HepG2 (cell line): ENCODE measurements around the gene PTPRF. TPM values are rescaled to one million over a fixed set of nuclear protein-coding genes. Genes with fewer than 3 reads are reported as not detected.

ENCODE experiments used
- ATAC-seq: fragments of 200-7000 bp; cut with Tn5 transposase; 3 replicates; pipeline ENCODE4 v1.9.1; 2020; ENCODE audit warnings: mild to moderate bottlenecking, moderate library complexity
- BruUV-seq: library from RNA; stranded (reverse); fragments of 400-500 nt; replicated peaks from 2 replicates; lab custom pipeline; 2021; lab: Mats Ljungman, UMichigan
- CTCF ChIA-PET: fragments of 300-600 bp; formaldehyde crosslinking; extraction: SDS; loops from one replicate; lab custom pipeline; 2021; ENCODE audit warnings: low total read pairs, inconsistent platforms, low intra/inter-chr PET ratio; lab: Yijun Ruan, JAX
- POLR2A ChIA-PET: fragments of 350-600 bp; sonication (Branson Sonifier 250); formaldehyde crosslinking; loops from one replicate; lab custom pipeline; 2020; ENCODE audit warnings: antibody characterized with exemption, inconsistent platforms; lab: Yijun Ruan, JAX
- DNase-seq: peaks from one replicate; pipeline ENCODE4 v3.0.0-alpha.2; 2015; ENCODE audit warnings: low spot score
- FAIRE-seq: peaks from 3 replicates; lab custom pipeline; 2011; peaks lifted over from hg19 to GRCh38; lab: Jason Lieb, UNC
- H2AFZ ChIP-seq: one replicate; pipeline ENCODE4 v1.6.1; 2011; ENCODE audit warnings: low read length, inconsistent platforms
- H3K27ac ChIP-seq: fragments of 300-600 bp; 3 replicates; pipeline ENCODE4 v1.8.0; 2011; ENCODE audit warnings: mixed run types, mild to moderate bottlenecking, mixed read lengths, low read length, inconsistent platforms; ENCODE audit not compliant: insufficient read depth; ENCODE audit errors: extremely low read length
- H3K27me3 ChIP-seq, 2 experiments: fragments of 200-600 bp in 1 of 2; 2 replicates in 1 of 2; 3 replicates in 1 of 2; pipeline versions ENCODE4 v1.6.0 to v1.8.0; 2011; ENCODE audit warnings: low read length in 2 of 2, mild to moderate bottlenecking in 2 of 2, moderate library complexity in 2 of 2, inconsistent platforms in 1 of 2; ENCODE audit not compliant: insufficient read depth in 2 of 2, control insufficient read depth in 1 of 2
- H3K36me3 ChIP-seq, 2 experiments: fragments of 200-600 bp in 1 of 2; replicated peaks in 1 of 2; 2 replicates in 1 of 2; 3 replicates in 1 of 2; pipeline versions ENCODE4 v1.5.1 to v1.8.0; 2011; ENCODE audit warnings: low read length in 2 of 2, inconsistent platforms in 1 of 2; ENCODE audit not compliant: insufficient read depth in 2 of 2, control insufficient read depth in 1 of 2
- H3K4me1 ChIP-seq: 2 replicates; pipeline ENCODE4 v1.5.1; 2012; ENCODE audit warnings: low read length, inconsistent platforms; ENCODE audit not compliant: insufficient read depth
- H3K4me2 ChIP-seq: 2 replicates; pipeline ENCODE4 v1.6.0; 2011; ENCODE audit warnings: low read depth, low read length, inconsistent platforms
- H3K4me3 ChIP-seq, 3 experiments: fragments of 200-600 bp in 1 of 3; sonication (generic), shearing (Covaris generic) in 1 of 3; replicated peaks in 1 of 3; 2 replicates each; pipeline ENCODE4 v1.5.1; 2011 to 2016; ENCODE audit warnings: low read length in 3 of 3, inconsistent platforms in 2 of 3, low read depth in 2 of 3, mild to moderate bottlenecking in 2 of 3, control low read depth in 1 of 3, mixed read lengths in 1 of 3; ENCODE audit not compliant: insufficient read depth in 1 of 3
- H3K79me2 ChIP-seq: one replicate; pipeline ENCODE4 v1.6.1; 2011; ENCODE audit warnings: low read length, inconsistent platforms; ENCODE audit not compliant: insufficient read depth
- H3K9ac ChIP-seq: 2 replicates; pipeline ENCODE4 v1.6.0; 2011; ENCODE audit warnings: mild to moderate bottlenecking, low read depth, low read length, inconsistent platforms; ENCODE audit not compliant: insufficient read depth
- H3K9me3 ChIP-seq: 2 replicates; pipeline ENCODE4 v1.5.1; 2012; ENCODE audit warnings: mild to moderate bottlenecking, low read length
- H4K20me1 ChIP-seq: 2 replicates; pipeline ENCODE4 v1.6.0; 2011; ENCODE audit warnings: inconsistent platforms, mild to moderate bottlenecking, low read length, moderate library complexity; ENCODE audit not compliant: insufficient read depth
- ARID3A ChIP-seq: IDR thresholded peaks from 2 replicates; pipeline ENCODE4 v1.6.1; 2012; ENCODE audit warnings: low read depth, low read length, improper control_type of control experiment
- HMG20B ChIP-seq: conservative IDR thresholded peaks from 2 replicates; pipeline ENCODE4 v1.6.1; 2016; ENCODE audit warnings: missing genetic modification reagents, missing compliant biosample characterization
- HNRNPLL ChIP-seq: fragments of 200-400 bp; formaldehyde crosslinking; IDR thresholded peaks from 2 replicates; pipeline ENCODE4 v1.6.1; 2017; ENCODE audit warnings: mild to moderate bottlenecking, low read depth, low read length; ENCODE audit not compliant: poor library complexity, severe bottlenecking
- KDM2A ChIP-seq: sonication (generic); formaldehyde crosslinking; IDR thresholded peaks from 2 replicates; pipeline ENCODE4 v1.4.0; 2020; ENCODE audit warnings: low read depth, missing genetic modification reagents, borderline replicate concordance
- NR2F1 ChIP-seq, 2 experiments: fragments of 450-650 bp in 1 of 2; formaldehyde crosslinking in 1 of 2; IDR thresholded peaks; 2 replicates each; pipeline versions ENCODE4 v1.5.0 to v1.6.1; 2016 to 2020; ENCODE audit warnings: mild to moderate bottlenecking in 1 of 2, missing compliant biosample characterization in 1 of 2, missing genetic modification reagents in 1 of 2, moderate library complexity in 1 of 2
- SP4 ChIP-seq: sonication (generic); formaldehyde crosslinking; IDR thresholded peaks from 2 replicates; pipeline ENCODE4 v1.8.1; 2023; ENCODE audit warnings: mild to moderate bottlenecking, missing genetic modification reagents
- SP5 ChIP-seq: IDR thresholded peaks from 2 replicates; pipeline ENCODE4 v1.6.1; 2016; ENCODE audit warnings: low read depth, borderline replicate concordance
- TFDP2 ChIP-seq: sonication (generic); formaldehyde crosslinking; IDR thresholded peaks from 2 replicates; pipeline ENCODE4 v1.4.0; 2020; ENCODE audit warnings: missing genetic modification reagents
- ZBTB43 ChIP-seq: sonication (generic); formaldehyde crosslinking; conservative IDR thresholded peaks from 2 replicates; pipeline ENCODE4 v1.4.0; 2020; ENCODE audit warnings: missing genetic modification reagents
- ZFP36 ChIP-seq: fragments of 150-350 bp; IDR thresholded peaks from 2 replicates; pipeline ENCODE4 v1.6.1; 2018; ENCODE audit warnings: borderline replicate concordance, low read length, low read depth; ENCODE audit not compliant: partially characterized antibody
- ZNF138 ChIP-seq: sonication (generic); formaldehyde crosslinking; IDR thresholded peaks from 2 replicates; pipeline ENCODE4 v1.5.0; 2020; ENCODE audit warnings: mild to moderate bottlenecking, low read depth, missing genetic modification reagents
- ZNF383 ChIP-seq: sonication (generic); formaldehyde crosslinking; IDR thresholded peaks from 2 replicates; pipeline ENCODE4 v1.4.0; 2020; ENCODE audit warnings: missing genetic modification reagents, mild to moderate bottlenecking, borderline replicate concordance
- ZNF446 ChIP-seq: sonication (generic); formaldehyde crosslinking; IDR thresholded peaks from 2 replicates; pipeline ENCODE4 v1.5.0; 2020; ENCODE audit warnings: mild to moderate bottlenecking, missing genetic modification reagents
- ZNF746 ChIP-seq: sonication (generic); formaldehyde crosslinking; IDR thresholded peaks from 2 replicates; pipeline ENCODE4 v1.8.0; 2022; ENCODE audit warnings: mild to moderate bottlenecking, missing genetic modification reagents
- in situ Hi-C: cut with HindIII; loops from 2 replicates; pipeline ENCODE4 v1.10.0; 2017; ENCODE audit warnings: low pct_unique_long_range_greater_than_20kb; ENCODE audit not compliant: extremely low pct_ligation_motif_present
- intact Hi-C: fragments of 100-400 bp; cut with micrococcal nuclease; formaldehyde crosslinking; loops from one replicate; pipeline ENCODE4 v1.10.0; 2022; ENCODE audit not compliant: unreplicated experiment
- polyA plus RNA-seq, 8 experiments: library from polyadenylated mRNA; depleted of rRNA in 3 of 8; stranded (reverse) in 7 of 8; unstranded in 1 of 8; fragments of >200 nt; fragmentation: Illumina TruSeq in 4 of 8; extraction: Trizol in 4 of 8; gene quantifications; 2 replicates each; pipeline versions ENCODE4 v1.2.1 to v1.2.3, GENCODE V29; 2011 to 2016; ENCODE audit warnings: low read depth in 4 of 8, missing spikeins in 1 of 8, mixed read lengths in 1 of 8; ENCODE audit not compliant: insufficient read depth in 1 of 8
- total RNA-seq, 5 experiments: library from RNA; depleted of rRNA; stranded (reverse); fragments of >200 nt; fragmentation: Illumina TruSeq; extraction: Trizol; gene quantifications; 2 replicates each; pipeline ENCODE4 v1.2.3, GENCODE V29; 2016; ENCODE audit warnings: low read depth in 1 of 5
- TF ChIP-seq, protein P1 (sequence below): sonication (generic); formaldehyde crosslinking; IDR thresholded peaks from 2 replicates; pipeline ENCODE4 v1.5.1; 2020; ENCODE audit warnings: mild to moderate bottlenecking, missing genetic modification reagents, moderate library complexity

PTPRF gene
- total and polyA plus RNA-seq, 2 of the 13 experiments (the other 11 are each of a cell fraction or from before 2014, with no cell fraction given): 55.9 to 167 TPM

- Histone ChIP-seq H3K4me1 (no peaks in the 10 kb centered on the region), H3K27ac (no peak overlapping the region), H3K9me3 (no peaks in the 10 kb centered on the region), H4K20me1 (no peaks in the 10 kb centered on the region), H3K4me3 (no peak overlapping the region), H3K27me3 (no peaks in the 10 kb centered on the region), H3K9ac (no peak overlapping the region), H3K79me2 (no peaks in the 10 kb centered on the region), H3K36me3 (peaks cover 43 to 92% of the 10 kb centered on the region in 2 experiments), H2AFZ (no peak overlapping the region), H3K4me2 (no peak overlapping the region)
- FAIRE-seq (no peak), DNase-seq (no peak), ATAC-seq (no peak)
- intact Hi-C loops: no loop called here
- ChIA-PET CTCF (no interaction called here), POLR2A (interaction anchor here (1.1 to 1.8 kb wide), 2 partner anchors 17 to 22 kb away, joined by 3 to 13 read pairs; partner anchors contain the start of gene KDM4A)
- BruUV-seq: no TSS peak
- in situ Hi-C loops: no loop called here
- TF ChIP-seq TFDP2 (CRISPR knock-in tag): no peak
- no peak for TF ChIP-seq HMG20B (CRISPR knock-in tag)
- no peak for TF ChIP-seq SP4 (CRISPR knock-in tag)
- TF ChIP-seq ZBTB43 (CRISPR knock-in tag): no peak
- TF ChIP-seq NR2F1 (CRISPR knock-in tag; IDR thresholded peaks at IDR 0.05): no peak
- no peak for TF ChIP-seq ZNF746
- TF ChIP-seq ZFP36: no peak
- no peak for TF ChIP-seq ARID3A
- no peak for TF ChIP-seq HNRNPLL
- no peak for TF ChIP-seq ZNF138
- no peak for TF ChIP-seq KDM2A
- TF ChIP-seq SP5: no peak
- no peak for TF ChIP-seq ZNF383 (CRISPR knock-in tag)
- TF ChIP-seq, protein P1, sequence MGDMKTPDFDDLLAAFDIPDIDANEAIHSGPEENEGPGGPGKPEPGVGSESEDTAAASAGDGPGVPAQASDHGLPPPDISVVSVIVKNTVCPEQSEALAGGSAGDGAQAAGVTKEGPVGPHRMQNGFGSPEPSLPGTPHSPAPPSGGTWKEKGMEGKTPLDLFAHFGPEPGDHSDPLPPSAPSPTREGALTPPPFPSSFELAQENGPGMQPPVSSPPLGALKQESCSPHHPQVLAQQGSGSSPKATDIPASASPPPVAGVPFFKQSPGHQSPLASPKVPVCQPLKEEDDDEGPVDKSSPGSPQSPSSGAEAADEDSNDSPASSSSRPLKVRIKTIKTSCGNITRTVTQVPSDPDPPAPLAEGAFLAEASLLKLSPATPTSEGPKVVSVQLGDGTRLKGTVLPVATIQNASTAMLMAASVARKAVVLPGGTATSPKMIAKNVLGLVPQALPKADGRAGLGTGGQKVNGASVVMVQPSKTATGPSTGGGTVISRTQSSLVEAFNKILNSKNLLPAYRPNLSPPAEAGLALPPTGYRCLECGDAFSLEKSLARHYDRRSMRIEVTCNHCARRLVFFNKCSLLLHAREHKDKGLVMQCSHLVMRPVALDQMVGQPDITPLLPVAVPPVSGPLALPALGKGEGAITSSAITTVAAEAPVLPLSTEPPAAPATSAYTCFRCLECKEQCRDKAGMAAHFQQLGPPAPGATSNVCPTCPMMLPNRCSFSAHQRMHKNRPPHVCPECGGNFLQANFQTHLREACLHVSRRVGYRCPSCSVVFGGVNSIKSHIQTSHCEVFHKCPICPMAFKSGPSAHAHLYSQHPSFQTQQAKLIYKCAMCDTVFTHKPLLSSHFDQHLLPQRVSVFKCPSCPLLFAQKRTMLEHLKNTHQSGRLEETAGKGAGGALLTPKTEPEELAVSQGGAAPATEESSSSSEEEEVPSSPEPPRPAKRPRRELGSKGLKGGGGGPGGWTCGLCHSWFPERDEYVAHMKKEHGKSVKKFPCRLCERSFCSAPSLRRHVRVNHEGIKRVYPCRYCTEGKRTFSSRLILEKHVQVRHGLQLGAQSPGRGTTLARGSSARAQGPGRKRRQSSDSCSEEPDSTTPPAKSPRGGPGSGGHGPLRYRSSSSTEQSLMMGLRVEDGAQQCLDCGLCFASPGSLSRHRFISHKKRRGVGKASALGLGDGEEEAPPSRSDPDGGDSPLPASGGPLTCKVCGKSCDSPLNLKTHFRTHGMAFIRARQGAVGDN (CRISPR knock-in tag): no peak
- no peak for TF ChIP-seq ZNF446 (CRISPR knock-in tag)
These were observed 135.9 kb downstream of the PTPRF start for GRCh38 chr1:43666608-43667007.
